Skeletal muscle cell (primary cell): ENCODE measurements around the gene STK39.
"Not testable (repeated sequence)": the region's sequence is repeated elsewhere in the genome, so short reads cannot be mapped to it uniquely, and the experiment has no call there.

ENCODE experiments used
- DNase-seq: peaks from one replicate; pipeline ENCODE4 v3.0.0-alpha.2; 2010; ENCODE audit warnings: low read depth
- H3K4me3 ChIP-seq: 2 replicates; pipeline ENCODE4 v1.5.1; 2011; ENCODE audit warnings: low read depth, mild to moderate bottlenecking, control low read depth, low read length, moderate library complexity

The STK39 gene

DNA sequence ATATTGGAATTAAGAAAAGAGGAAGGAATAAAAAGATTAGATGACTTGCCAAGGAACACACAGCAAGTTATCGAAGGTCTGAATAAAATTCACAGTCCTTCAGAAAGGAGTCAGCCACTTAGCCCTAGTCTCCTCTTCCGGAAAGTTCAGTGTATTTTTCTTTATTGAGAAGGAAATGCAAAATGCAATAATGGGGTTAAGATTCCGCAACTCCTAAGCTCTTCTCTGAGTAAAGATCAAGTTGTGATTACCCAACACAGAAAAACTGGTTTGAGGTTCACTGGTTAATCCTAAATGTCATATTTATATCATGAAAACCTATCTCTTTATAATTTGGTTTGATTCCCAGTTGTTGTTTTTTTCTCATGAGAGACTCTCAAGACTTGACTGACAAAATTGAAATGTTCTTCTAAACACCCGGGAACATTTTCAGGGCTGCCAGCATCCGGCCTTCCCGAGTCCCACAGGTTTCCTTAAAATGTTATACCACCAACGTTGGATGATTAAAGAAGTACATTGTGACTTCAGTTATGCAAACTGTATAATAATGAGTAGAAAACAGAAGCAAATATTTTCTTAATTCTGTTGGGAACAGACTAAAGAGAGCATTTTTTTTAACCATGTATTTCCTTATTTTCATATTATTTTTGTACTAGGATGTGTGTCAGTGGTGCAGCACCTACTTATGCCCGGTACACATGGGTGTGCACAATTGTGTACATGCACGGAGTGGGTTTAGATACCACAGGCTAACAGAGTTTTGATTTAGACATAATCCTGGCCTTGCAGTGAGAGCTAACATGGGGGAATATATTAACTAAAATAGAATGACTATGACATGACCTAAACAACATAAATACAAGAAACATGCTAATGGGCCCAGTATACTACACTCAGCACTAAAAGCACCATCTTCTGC is 100.2 kb downstream of the STK39 start:
- no peak for DNase-seq
- H3K4me3 ChIP-seq: no peak overlapping the region

GRCh38 chr2:168145426-168146310 is 101.7 kb downstream of the STK39 start:
- no peak overlapping the region for H3K4me3 ChIP-seq
- no peak for DNase-seq

- DNase-seq: no peak
- no peak overlapping the region for H3K4me3 ChIP-seq
Observed at GRCh38 chr2:168145011-168145410, 102.4 kb downstream of the STK39 start.

- DNase-seq: no peak
- no peak overlapping the region for H3K4me3 ChIP-seq
Observed at GRCh38 chr2:168143813-168144212, 103.6 kb downstream of the STK39 start.

GRCh38 chr2:168140892-168141291 is 106.5 kb downstream of the STK39 start:
- no peak for DNase-seq
- no peak overlapping the region for H3K4me3 ChIP-seq

- H3K4me3 ChIP-seq: no peak overlapping the region
Observed at GRCh38 chr2:168139852-168140251, 107.5 kb downstream of the STK39 start.

DNA sequence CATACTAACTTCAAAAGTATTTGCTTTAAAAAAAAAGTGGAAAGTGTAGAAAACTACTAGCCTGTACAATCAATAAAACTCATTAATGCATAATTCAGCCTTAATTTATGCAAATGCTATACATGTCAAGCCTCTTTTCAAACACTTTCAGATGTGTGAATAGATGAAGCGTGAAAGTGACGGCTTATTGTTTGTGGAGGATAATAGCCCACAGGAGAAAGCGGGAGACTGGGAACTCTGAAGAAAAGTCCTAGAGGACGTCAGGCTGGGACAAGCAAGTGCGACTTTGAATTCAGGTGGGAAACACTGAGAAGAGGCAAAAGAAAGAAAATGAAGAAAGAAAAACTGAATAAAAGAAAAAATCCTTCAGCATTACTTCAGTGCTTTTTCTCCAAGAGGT is 108.5 kb downstream of the STK39 start:
- no peak overlapping the region for H3K4me3 ChIP-seq
- no peak for DNase-seq

More at GRCh38 chr2:168139852-168140251, 107.5 kb downstream of the STK39 start:
- DNase-seq: no peak

- peak; percentile 97 for DNase-seq
- H3K4me3 ChIP-seq: no peak overlapping the region
Observed at GRCh38 chr2:168138374-168138773, 109.0 kb downstream of the STK39 start.

GRCh38 chr2:168137510-168138180 is 109.8 kb downstream of the STK39 start:
- DNase-seq: no peak

DNA sequence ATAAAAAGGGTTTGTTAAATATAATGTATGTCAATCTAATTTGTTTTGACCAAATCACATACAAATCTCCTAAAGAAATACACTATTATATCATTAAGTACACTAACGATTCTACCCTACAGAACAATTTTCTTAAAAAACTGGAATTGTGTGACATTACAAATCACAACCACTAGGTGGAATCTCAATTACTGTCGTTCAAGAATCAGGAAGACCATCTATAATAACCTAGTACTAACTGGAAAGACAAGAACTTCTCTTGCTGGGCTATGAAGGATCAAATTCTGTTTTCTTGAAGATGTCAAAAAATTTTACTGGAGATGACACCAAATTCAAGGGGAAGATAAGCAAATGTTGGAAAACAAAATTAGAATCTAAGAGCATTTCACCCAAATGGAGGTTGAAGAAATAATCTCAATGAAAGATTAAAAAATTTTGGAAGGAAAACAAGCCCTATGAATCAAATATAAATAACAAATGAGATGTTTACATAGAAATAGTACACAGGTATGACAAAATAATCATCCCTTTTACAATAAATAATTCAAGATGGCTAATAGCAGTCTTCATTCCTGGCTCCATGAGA is 110.9 kb downstream of the STK39 start:
- no peak for DNase-seq
- H3K4me3 ChIP-seq: no peak overlapping the region

More at GRCh38 chr2:168137510-168138180, 109.8 kb downstream of the STK39 start:
- no peak overlapping the region for H3K4me3 ChIP-seq

DNA sequence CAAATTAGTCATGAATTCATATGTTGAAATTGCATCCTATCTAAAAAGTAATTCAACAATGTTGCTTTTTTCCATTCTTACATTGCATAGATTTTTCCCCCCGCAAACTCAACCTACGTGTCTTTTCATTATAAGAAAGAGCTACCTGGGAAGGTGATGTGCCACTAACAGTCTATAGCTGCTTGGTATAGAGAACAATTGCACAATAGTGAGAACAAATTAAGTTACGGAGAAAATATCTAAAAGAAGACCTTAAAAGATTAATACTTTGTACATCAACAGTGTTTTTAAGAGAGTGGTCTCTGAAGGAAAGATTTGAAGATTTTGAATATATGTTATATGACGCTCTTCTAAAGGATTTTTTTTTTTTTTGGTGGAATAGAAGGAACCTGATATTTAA is 111.8 kb downstream of the STK39 start:
- H3K4me3 ChIP-seq: no peak overlapping the region

DNA sequence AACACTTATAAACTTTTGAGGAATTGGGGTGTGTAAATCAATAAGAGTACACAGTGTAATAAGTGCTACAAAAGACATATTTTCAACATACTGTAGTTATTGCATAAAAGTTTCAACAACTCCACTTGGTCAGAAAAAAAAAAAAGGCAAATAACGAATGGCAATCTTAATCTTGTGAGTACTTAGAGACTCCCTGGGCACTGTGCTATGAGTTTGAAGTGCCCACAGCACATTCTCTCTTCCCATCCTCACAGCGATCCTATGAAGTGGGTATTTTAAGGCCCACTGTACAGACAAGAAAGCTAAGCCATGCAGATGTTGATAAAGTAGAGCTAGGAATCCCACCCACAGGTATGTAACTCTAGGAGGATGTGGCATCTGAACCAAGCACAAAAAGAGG is 112.3 kb downstream of the STK39 start:
- no peak overlapping the region for H3K4me3 ChIP-seq
- no peak for DNase-seq

More for the DNA sequence above, 111.8 kb downstream of the STK39 start:
- DNase-seq: no peak

- no peak overlapping the region for H3K4me3 ChIP-seq
- DNase-seq: no peak
Observed at GRCh38 chr2:168134485-168134884, 112.9 kb downstream of the STK39 start.

DNA sequence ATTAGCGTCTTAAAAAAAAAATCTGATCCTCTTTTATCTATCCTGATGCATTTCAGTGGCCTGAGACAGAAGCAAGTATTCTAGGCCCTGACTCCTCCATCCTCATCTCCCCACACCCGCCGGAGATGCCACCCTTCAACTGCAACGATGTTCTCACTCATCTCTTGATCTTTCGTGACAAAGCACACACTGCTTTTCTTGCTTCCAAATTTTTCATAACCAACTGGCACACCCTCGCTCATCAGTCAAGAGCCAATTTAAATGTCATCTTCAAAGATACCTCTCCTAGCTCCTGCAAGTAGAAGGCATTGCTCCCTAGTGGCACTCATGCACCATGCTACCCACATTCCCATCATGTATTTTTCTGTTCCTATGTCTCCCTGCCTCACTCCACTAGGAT is 115.0 kb downstream of the STK39 start:
- H3K4me3 ChIP-seq: no peak overlapping the region
- DNase-seq: no peak

GRCh38 chr2:168130346-168130745 is 117.0 kb downstream of the STK39 start:
- H3K4me3 ChIP-seq: no peak overlapping the region
- DNase-seq: no peak

DNA sequence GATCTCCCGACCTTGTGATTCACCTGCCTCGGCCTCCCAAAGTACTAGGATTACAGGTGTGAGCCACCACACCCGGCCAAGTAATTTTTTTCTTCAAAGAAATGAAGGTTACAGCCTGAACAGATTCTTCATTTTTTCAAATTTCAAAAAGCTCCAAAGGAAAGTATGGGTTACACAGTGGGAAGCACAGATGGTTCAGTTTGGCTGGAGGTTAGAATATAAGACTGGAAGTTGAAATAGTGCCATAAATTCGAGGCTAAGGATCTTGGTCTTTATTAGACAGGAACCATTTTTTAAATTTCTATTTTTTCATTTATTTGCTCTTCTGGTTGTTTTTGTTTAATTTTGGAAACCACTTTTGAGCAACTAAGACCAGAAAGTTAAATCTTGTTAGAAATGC is 120.0 kb downstream of the STK39 start:
- H3K4me3 ChIP-seq: no peak overlapping the region
- no peak for DNase-seq

- H3K4me3 ChIP-seq, DNase-seq: not testable (repeated sequence)
Observed at GRCh38 chr2:168122210-168122609, 125.2 kb downstream of the STK39 start.

- no peak for DNase-seq
- no peak overlapping the region for H3K4me3 ChIP-seq
Observed at GRCh38 chr2:168120730-168121129, 126.7 kb downstream of the STK39 start.

DNA sequence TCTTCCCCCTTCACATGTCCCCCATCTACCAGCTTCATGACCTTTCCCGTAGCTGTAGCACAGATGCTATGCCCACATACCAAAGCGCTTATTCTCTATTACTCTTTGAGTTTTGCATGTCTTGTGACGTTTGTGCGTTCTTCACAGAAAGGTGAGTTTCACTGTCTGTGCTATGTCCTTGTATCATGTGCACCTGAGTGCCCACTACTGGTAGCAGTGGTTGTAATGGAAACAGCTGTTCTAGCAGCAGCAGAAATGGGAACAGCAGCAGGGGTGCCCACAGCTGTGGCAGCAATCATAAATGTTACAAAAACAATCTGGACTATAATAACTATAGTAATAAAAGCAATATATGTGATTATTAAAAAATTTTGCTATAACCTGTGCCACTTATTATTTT is 127.1 kb downstream of the STK39 start:
- no peak for DNase-seq
- H3K4me3 ChIP-seq: no peak overlapping the region
